ENCODE data around the gene ZNF593.

DNA sequence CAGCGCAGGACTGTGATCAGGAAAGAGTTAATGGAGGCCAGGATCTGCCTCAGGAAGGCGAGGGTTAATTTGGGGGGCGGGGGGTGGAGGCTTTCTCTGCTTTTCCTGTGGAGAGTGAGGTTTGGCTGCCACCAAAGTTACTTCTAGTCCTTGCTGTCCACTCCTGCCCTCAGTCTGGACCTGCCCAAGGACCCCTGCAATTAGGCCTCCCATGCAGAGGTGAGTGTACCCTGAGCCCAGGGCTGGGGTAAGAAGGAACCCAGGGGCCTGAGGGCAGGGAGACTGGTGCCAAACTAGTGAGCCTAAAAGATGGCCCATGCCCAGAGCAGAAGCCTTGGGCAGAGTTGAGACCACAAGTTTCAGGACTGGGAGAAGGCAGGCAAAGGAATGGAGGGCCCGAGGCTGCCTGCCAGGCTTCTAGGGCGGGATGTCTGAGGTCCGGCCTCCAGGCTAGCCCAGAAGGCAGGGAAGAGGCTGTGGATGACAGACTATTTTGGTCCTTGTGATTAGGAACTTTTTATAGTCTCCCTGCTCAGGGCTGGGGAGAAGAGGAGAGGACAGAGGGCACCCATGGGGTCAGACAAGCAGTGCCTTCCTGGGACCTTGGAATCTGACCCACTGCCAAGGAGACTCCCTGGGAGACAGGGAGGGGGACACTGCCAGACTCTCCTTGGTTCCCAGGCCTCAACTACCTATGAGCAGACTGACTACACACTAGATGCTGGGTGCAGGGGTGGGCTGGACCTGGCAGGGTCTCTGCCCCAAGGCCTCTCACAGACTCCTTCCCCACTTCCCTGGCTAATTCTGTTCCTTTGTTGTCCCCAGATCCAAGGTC is 10.6 kb upstream of the ZNF593 start, which contains the start of gene FAM110D:
- TF ChIP-seq, protein P1, sequence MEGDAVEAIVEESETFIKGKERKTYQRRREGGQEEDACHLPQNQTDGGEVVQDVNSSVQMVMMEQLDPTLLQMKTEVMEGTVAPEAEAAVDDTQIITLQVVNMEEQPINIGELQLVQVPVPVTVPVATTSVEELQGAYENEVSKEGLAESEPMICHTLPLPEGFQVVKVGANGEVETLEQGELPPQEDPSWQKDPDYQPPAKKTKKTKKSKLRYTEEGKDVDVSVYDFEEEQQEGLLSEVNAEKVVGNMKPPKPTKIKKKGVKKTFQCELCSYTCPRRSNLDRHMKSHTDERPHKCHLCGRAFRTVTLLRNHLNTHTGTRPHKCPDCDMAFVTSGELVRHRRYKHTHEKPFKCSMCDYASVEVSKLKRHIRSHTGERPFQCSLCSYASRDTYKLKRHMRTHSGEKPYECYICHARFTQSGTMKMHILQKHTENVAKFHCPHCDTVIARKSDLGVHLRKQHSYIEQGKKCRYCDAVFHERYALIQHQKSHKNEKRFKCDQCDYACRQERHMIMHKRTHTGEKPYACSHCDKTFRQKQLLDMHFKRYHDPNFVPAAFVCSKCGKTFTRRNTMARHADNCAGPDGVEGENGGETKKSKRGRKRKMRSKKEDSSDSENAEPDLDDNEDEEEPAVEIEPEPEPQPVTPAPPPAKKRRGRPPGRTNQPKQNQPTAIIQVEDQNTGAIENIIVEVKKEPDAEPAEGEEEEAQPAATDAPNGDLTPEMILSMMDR (IDR thresholded peaks at IDR 0.05; ENCODE audit: low read depth, low read length) = no peak
- no peak for TF ChIP-seq POLR2A (IDR thresholded peaks at IDR 0.05; ENCODE audit: extremely low read depth, insufficient read length)
- TF ChIP-seq, protein P2, sequence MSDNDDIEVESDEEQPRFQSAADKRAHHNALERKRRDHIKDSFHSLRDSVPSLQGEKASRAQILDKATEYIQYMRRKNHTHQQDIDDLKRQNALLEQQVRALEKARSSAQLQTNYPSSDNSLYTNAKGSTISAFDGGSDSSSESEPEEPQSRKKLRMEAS (IDR thresholded peaks at IDR 0.05; ENCODE audit: low read depth, low read length) = no peak

Measured in NB4 (cell line).